ENCODE results near the gene SHCBP1. TPM values are rescaled to one million over a fixed set of nuclear protein-coding genes. Genes with fewer than 3 reads are reported as not detected.
A peak's percentile ranks its signal among the peaks of the same experiment; 100 is the strongest.

Gene SHCBP1
- total RNA-seq, 1 donor from 2014 or later = 2.1 TPM

DNA sequence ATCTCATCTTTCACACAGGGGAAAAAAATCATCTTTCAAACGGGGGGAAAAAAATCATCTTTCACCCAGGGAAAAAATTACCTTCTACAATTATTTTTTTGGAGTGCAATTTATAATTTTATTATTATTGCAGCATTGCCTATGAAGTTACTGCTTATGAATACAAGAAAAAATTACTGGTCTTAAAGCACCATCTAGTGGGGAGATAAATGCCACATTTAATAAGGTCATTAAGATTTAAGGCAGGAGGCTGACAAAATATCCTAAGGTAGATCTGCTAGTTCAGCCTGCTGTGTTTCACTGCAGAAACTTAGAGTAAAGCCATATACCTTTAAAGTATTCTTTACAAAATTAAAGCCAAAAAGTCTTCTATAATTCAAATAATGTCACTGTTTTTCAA, 13.7 kb downstream of the SHCBP1 start:
- Histone ChIP-seq H3K36me3 (no peaks in the 10 kb centered on the region), H3K27ac (no peak overlapping the region), H3K4me1 (no peaks in the 10 kb centered on the region), H3K9me3 (no peaks in the 10 kb centered on the region), H3K27me3 (ENCODE audit: low read depth) (no peaks in the 10 kb centered on the region), H3K4me3 (no peak overlapping the region)
- intact Hi-C loops (cut with DNase I) = no loop called here
- ATAC-seq = no peak
- TF ChIP-seq, protein P1, sequence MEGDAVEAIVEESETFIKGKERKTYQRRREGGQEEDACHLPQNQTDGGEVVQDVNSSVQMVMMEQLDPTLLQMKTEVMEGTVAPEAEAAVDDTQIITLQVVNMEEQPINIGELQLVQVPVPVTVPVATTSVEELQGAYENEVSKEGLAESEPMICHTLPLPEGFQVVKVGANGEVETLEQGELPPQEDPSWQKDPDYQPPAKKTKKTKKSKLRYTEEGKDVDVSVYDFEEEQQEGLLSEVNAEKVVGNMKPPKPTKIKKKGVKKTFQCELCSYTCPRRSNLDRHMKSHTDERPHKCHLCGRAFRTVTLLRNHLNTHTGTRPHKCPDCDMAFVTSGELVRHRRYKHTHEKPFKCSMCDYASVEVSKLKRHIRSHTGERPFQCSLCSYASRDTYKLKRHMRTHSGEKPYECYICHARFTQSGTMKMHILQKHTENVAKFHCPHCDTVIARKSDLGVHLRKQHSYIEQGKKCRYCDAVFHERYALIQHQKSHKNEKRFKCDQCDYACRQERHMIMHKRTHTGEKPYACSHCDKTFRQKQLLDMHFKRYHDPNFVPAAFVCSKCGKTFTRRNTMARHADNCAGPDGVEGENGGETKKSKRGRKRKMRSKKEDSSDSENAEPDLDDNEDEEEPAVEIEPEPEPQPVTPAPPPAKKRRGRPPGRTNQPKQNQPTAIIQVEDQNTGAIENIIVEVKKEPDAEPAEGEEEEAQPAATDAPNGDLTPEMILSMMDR (IDR thresholded peaks at IDR 0.05) = peak; percentile 46
- no peak for DNase-seq

DNA sequence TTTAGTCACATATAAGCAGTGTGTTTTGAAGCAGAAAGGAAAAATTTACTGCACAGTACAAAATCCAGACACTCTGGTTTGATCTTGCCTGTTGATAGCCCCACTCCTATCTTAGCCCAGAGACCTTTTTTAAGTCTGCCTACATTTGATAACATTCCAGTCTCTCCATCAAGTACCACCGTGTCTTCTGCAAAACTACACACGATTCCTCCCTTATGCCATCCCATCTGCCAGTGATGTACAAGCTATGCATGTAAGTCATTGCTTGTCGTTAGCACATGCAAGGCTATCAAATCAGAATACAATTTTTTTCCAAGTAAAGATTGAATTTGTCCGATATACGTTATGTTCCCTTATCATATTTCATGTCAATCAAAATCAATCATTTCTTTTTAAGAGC, 14.9 kb downstream of the SHCBP1 start:
- intact Hi-C loops (cut with DNase I) = no loop called here

GRCh38 chr16:46591257-46591656, 29.9 kb downstream of the SHCBP1 start:
- TF ChIP-seq, protein P1 (IDR thresholded peaks at IDR 0.05) = no peak
- no peak for DNase-seq
- no peak overlapping the region for H3K4me3 ChIP-seq
- no peaks in the 10 kb centered on the region for H3K4me1 ChIP-seq
- H3K36me3 ChIP-seq = no peaks in the 10 kb centered on the region
- no peaks in the 10 kb centered on the region for H3K27me3 ChIP-seq (ENCODE audit: low read depth)
- H3K9me3 ChIP-seq = peaks cover 1% of the 10 kb centered on the region
- ATAC-seq = no peak
- intact Hi-C loops (cut with DNase I) = no loop called here
- no peak overlapping the region for H3K27ac ChIP-seq

More for the DNA sequence above, 14.9 kb downstream of the SHCBP1 start:
- DNase-seq = no peak
- H3K9me3 ChIP-seq = no peaks in the 10 kb centered on the region
- no peaks in the 10 kb centered on the region for H3K36me3 ChIP-seq
- no peak overlapping the region for H3K27ac ChIP-seq
- H3K4me3 ChIP-seq = no peak overlapping the region
- TF ChIP-seq, protein P1 (IDR thresholded peaks at IDR 0.05) = no peak
- no peaks in the 10 kb centered on the region for H3K4me1 ChIP-seq
- H3K27me3 ChIP-seq (ENCODE audit: low read depth) = no peaks in the 10 kb centered on the region
- no peak for ATAC-seq

DNA sequence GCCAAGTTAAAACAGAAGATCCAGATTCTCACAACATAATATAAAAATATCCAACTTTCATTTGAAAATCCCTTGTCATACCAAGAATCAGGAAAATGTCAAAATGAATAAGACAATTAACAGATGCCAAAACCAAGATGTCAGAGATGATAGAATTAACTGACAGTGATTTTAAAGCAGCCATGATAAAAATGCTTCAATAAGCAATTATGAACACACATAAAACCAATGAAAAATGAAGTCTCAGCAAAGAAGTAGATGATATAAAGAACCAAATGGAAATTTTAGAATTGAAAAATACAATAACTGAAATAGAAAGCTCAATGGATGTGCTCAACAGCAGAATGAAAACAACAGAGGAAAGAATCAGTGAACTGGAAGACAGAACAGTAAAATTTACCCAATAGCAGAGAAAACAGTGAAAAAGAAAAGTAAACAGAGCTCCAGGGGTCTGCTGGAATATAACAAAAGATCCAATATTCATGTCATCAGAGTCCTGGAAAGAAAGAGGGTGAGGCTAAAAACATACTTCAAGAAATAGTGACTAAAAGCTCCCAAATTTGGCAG, 35.1 kb downstream of the SHCBP1 start:
- peaks cover 10% of the 10 kb centered on the region for H3K9me3 ChIP-seq
- TF ChIP-seq, protein P1 (IDR thresholded peaks at IDR 0.05) = no peak
- DNase-seq (no peak), ATAC-seq (no peak)
- intact Hi-C loops (cut with DNase I) = no loop called here
- no peaks in the 10 kb centered on the region for H3K36me3 ChIP-seq
- no peak overlapping the region for H3K4me3 ChIP-seq
- no peaks in the 10 kb centered on the region for H3K27me3 ChIP-seq (ENCODE audit: low read depth)
- H3K27ac ChIP-seq = no peak overlapping the region
- no peaks in the 10 kb centered on the region for H3K4me1 ChIP-seq

DNA sequence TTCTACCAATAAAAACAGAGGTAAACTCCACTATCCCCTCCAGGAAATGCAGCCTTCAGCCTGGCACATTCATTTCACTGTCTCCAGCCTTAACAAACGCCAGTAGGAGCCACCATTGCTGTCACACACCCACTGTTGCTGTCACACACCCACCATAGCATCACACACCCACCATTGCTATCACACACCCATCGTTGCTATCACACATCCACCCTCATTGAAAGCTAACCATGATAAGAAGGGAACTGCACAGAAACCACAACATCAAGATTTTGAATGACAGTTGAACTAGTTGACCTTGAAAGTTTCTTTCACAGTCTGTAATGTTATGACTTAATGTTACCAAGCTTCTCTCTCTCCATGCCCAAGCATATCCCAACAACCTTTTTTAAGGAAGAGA, 38.1 kb downstream of the SHCBP1 start:
- no peak for ATAC-seq

More for the DNA sequence above, 38.1 kb downstream of the SHCBP1 start:
- TF ChIP-seq, protein P1 (IDR thresholded peaks at IDR 0.05) = no peak
- DNase-seq = no peak
- intact Hi-C loops (cut with DNase I) = no loop called here
- no peaks in the 10 kb centered on the region for H3K36me3 ChIP-seq
- H3K27me3 ChIP-seq (ENCODE audit: low read depth) = no peaks in the 10 kb centered on the region
- H3K27ac ChIP-seq = no peak overlapping the region
- H3K4me1 ChIP-seq = no peaks in the 10 kb centered on the region
- H3K4me3 ChIP-seq = no peak overlapping the region
- H3K9me3 ChIP-seq = peaks cover 10% of the 10 kb centered on the region
